ENCODE data around the gene OXT. TPM values are rescaled to one million over a fixed set of nuclear protein-coding genes. Genes with fewer than 3 reads are reported as not detected.
A peak's percentile ranks its signal among the peaks of the same experiment; 100 is the strongest.

Gene OXT
- total and polyA plus RNA-seq, 2 of the 13 experiments (the other 11 are each of a cell fraction or from before 2014, with no cell fraction given) = not detected

- TF ChIP-seq BORCS8-MEF2B (CRISPR knock-in tag; IDR thresholded peaks at IDR 0.05) = peak; percentile 90
- 0 out of 2 replicates have a peak, but pooled peaks have one; percentile 58 for TF ChIP-seq CC2D1A (CRISPR knock-in tag; IDR thresholded peaks at IDR 0.05)
- 0 out of 2 replicates have a peak, but pooled peaks have one; percentile 76 for TF ChIP-seq GLMP (CRISPR knock-in tag; IDR thresholded peaks at IDR 0.05; ENCODE audit: borderline replicate concordance)
- peak; percentile 90 for TF ChIP-seq SATB2 (CRISPR knock-in tag; IDR thresholded peaks at IDR 0.05)
- TF ChIP-seq ZNF513 (CRISPR knock-in tag; conservative IDR thresholded peaks at IDR 0.05) = peak; percentile 94
- no peak; the same call in 1 of the 2 replicates for TF ChIP-seq XBP1 (CRISPR knock-in tag; IDR thresholded peaks at IDR 0.05)
- no peak for TF ChIP-seq ZFP41 (CRISPR knock-in tag; IDR thresholded peaks at IDR 0.05; ENCODE audit: borderline replicate concordance)
- TF ChIP-seq HNRNPLL (IDR thresholded peaks at IDR 0.05; ENCODE audit: low read depth, low read length, poor library complexity, severe bottlenecking) = peak; percentile 87
- peak; percentile 98 for TF ChIP-seq ZNF687 (CRISPR knock-in tag; IDR thresholded peaks at IDR 0.05)
- TF ChIP-seq ELF3 (CRISPR knock-in tag; IDR thresholded peaks at IDR 0.05) = peak; percentile 82
- no peak; the same call in 1 of the 2 replicates for TF ChIP-seq TCF7 (IDR thresholded peaks at IDR 0.05; ENCODE audit: low read depth)
- TF ChIP-seq HIVEP1 (CRISPR knock-in tag; IDR thresholded peaks at IDR 0.05) = no peak; the same call in 1 of the 2 replicates
- peak; percentile 90 for TF ChIP-seq ZNF83 (CRISPR knock-in tag; IDR thresholded peaks at IDR 0.05; ENCODE audit: borderline replicate concordance)
- peak; percentile 85 for TF ChIP-seq DBP (CRISPR knock-in tag; IDR thresholded peaks at IDR 0.05; ENCODE audit: not compliant biosample characterization)
- TF ChIP-seq ATF4 (CRISPR knock-in tag; IDR thresholded peaks at IDR 0.05) = peak in 1 of 2 experiments; percentile 77; a peak in 2 of 4 replicates
- TF ChIP-seq ZNF660 (CRISPR knock-in tag; IDR thresholded peaks at IDR 0.05; ENCODE audit: borderline replicate concordance, low read depth) = no peak; the same call in 1 of the 2 replicates
- TF ChIP-seq ZBTB2 (CRISPR knock-in tag; IDR thresholded peaks at IDR 0.05; ENCODE audit: low read depth) = peak; percentile 87
Measured at GRCh38 chr20:3045816-3046676, 25.4 kb upstream of the OXT start, which contains the start of gene MRPS26 (continued).
